GM19468 (cell line): ENCODE measurements around the gene SORBS1.

Source experiments
- ATAC-seq: cut with Tn5 transposase; IDR thresholded peaks from one replicate; pipeline ENCODE4 v1.9.1; 2021; ENCODE audit warnings: mild to moderate bottlenecking, moderate library complexity, moderate number of reproducible peaks; ENCODE audit not compliant: unreplicated experiment; ENCODE audit errors: extremely low read depth

The SORBS1 gene

DNA sequence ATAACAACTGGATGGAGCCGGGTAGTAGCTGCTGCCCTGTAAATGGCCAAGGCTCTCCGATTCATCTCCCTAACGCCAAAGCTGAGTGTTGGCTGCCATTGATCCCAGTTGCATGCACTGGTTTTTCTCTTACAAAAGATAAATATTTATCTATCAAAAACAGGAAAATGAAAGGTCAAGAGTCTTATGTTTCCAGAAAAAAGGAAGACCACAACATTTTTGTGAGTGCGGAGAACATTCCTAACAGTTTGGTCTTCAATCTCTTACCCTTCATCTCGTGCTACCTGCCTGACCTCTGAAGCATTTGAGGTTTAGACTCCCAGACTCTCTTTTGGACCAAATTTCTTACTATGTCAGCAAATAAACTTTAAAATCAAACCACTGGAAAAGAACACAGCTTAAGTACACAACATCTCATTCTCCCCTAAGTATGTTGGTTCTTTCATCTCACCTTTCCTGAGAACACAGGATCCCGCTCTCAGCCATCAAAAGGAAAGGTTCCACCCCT, 61.6 kb downstream of the SORBS1 start:
- no peak for ATAC-seq

- no peak for ATAC-seq
Observed at GRCh38 chr10:95496951-95497350, 64.2 kb downstream of the SORBS1 start.

DNA sequence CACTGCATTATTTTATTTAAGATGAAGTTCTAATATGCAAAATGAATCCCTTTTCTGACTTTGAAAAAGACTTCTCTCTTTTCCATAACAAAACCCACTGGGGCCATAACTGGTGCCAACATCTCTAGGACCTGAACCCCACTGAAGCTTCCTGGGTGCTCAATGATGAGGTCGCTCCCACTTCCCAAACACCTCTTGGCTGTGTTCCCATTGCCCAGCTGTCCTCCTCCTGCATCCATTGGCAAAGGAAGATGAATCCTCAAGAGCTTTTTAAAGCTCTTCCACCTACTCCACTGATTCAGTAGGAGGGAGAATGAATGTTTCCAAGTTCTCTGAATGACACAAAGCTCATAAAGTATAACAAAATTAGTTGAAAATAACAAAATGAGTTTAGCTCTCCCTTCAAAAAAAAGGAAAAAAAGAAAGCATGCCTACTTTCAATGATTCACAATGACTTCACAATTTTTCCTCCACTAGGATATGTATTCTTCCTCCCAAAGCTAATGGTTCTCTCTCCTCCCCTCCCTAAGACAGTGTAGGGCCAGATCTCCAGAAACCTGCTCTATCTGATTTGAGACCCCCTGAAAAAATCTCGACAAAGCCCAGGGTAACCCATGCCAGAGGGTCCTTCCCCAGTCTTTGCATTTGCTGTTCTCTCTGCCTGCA, 64.8 kb downstream of the SORBS1 start:
- ATAC-seq: no peak

GRCh38 chr10:95493862-95494261, 67.3 kb downstream of the SORBS1 start:
- ATAC-seq: no peak

- ATAC-seq: no peak
Observed at GRCh38 chr10:95487994-95488393, 73.2 kb downstream of the SORBS1 start.

DNA sequence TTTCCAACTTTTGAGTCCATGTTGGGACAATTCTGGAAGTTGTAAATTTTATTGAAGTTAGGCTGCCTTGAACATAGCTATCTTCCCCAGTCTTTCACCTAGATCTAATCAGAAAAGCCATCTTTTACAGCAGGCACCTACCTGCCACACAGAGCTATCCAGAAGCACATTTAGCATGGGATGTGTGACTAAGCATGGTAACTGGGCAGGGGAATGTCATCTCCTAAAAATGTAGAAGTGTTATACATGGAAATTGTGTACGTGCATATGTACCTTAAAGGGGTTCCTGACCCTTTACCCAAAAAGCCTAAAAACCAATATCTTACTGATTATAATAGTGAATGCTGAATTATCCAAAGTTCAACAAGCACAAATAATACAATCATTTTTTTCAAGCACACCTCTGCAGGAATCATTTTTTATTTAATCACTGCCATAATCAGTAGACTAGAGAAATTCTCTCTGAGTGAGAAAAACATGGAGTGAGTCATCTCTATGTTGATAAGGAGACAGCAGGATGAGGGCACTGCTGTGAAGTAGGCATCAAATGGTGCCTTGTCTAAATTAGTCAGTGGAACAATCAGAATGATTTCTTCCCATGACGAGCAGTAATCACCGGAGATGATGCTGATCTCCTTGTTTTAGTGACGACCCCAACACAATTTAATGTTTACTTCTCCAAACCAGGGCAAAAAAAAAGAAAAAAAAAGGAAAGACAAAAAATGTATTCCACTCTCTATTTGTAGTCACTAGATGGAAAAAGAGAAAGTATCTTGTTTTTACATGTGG, 75.9 kb downstream of the SORBS1 start:
- no peak for ATAC-seq

DNA sequence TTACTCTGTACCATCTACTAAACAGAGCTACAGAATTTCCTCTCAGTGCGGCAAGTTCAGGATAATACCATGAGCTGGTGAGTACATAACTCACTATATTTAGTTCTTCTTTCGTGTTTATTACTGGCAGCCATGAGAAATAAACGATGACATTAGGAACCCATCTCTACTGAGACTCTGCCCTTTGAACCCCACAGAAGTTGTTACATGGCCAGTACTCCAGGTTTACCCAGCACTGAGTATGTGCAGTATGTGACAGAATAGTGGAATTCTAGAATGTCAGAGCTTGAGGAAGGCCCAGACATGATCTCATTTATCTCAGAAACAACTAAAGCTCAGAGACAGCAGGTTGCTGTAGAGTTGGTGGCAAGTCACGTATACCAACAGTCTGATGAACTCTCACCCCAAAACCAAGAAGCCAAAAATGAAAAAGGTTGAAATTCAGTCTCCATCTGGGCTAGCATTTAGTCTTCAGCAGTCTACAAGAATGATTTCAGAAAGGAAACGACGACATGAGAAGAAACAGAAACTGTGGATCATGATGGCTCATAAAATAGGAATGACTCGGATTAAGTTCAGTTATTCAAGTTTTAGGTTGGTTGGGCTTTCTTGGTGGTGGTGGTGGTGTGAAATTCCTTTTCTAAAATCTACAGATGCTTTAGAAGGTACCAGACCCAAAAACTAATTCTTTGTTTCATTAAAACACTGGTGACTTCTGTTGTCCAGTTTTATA, 78.5 kb downstream of the SORBS1 start:
- ATAC-seq: no peak

GRCh38 chr10:95480901-95481491, 80.2 kb downstream of the SORBS1 start:
- no peak for ATAC-seq

GRCh38 chr10:95480102-95480900, 80.9 kb downstream of the SORBS1 start:
- ATAC-seq: no peak

DNA sequence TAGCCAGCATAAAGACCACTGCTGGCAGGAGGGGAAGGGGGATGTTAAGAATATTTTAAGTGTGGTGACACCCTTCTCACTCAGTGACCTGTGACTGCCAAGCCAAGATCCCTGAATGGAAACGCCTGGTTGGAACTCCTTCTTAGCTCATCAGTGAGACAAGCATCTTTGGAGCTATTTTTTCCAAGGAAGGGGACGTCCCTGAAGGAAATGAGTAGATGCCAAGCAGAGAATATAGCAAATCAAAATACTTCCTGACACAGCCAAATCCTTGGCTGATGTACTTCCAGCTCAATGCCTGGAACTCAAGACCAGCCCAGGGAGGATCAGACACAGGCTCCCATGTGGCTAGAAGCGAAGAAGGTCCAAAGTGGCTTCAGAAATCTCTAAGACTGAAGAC, 82.2 kb downstream of the SORBS1 start:
- no peak for ATAC-seq

DNA sequence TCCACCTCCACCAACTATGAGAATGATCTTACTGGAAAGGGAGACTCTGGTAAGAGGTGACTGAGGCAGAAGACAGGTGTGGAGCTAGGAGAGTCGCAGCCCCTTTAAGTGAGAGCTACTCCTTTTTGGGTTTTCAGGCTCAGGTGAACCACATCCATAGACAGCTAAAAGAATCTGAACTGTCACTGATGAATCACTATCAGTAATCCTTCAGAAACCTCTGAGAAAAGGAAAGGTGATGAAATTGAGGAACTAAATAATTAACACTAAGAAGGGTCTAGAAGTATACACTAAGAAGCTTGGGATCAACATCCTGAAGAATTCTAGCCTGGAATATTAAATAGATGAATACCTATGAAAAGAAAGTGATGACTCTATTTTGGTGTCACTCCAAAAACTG, 83.0 kb downstream of the SORBS1 start:
- no peak for ATAC-seq

DNA sequence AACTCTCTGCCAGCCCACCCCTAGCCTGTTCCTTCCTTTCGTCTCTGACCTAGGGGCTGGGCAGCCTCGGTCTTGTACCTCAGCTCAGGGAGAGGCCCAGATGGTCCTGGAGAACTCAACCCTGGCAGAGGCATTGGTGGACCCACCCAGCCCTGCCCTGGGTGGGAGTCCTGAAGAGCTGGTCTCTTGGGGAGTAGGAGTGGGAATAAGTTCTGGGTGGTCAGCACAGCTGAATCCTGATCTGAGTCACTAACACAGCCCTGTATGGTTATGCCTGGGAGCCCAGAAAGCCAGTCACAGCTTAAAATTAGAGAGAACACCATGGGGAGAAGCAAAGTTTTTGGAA, 84.0 kb downstream of the SORBS1 start:
- ATAC-seq: no peak

GRCh38 chr10:95476469-95477174, 84.5 kb downstream of the SORBS1 start:
- ATAC-seq: no peak

- ATAC-seq: no peak
Observed at GRCh38 chr10:95475827-95476468, 85.2 kb downstream of the SORBS1 start.

GRCh38 chr10:95475003-95475383, 86.2 kb downstream of the SORBS1 start:
- ATAC-seq: no peak

GRCh38 chr10:95474228-95475002, 86.8 kb downstream of the SORBS1 start:
- no peak for ATAC-seq

GRCh38 chr10:95472304-95473088, 88.7 kb downstream of the SORBS1 start:
- no peak for ATAC-seq
